Neutrophil (primary cell): ENCODE data around the gene CNPY1.
A peak's percentile ranks its signal among the peaks of the same experiment; 100 is the strongest.

Experiments
- H3K27ac ChIP-seq: fragments of 200-600 bp; sonication (generic); 2 replicates; pipeline ENCODE4 v1.5.1; 2016; ENCODE audit warnings: mild to moderate bottlenecking, moderate library complexity
- H3K27me3 ChIP-seq: fragments of 200-600 bp; sonication (generic); 2 replicates; pipeline ENCODE4 v1.6.0; 2016; ENCODE audit warnings: mild to moderate bottlenecking
- H3K36me3 ChIP-seq: fragments of 200-600 bp; sonication (generic); 2 replicates; pipeline ENCODE4 v1.5.1; 2017
- H3K4me1 ChIP-seq, 2 experiments: fragments of 200-600 bp in 1 of 2; sonication (generic) in 1 of 2; 1 replicate in 1 of 2; 2 replicates in 1 of 2; pipeline versions ENCODE4 v1.5.1 to v1.6.1; 2013 to 2016; ENCODE audit warnings: low read depth in 1 of 2, low read length in 1 of 2, mild to moderate bottlenecking in 1 of 2, moderate library complexity in 1 of 2; ENCODE audit not compliant: control insufficient read depth in 1 of 2, insufficient read depth in 1 of 2
- H3K4me3 ChIP-seq, 2 experiments: fragments of 200-600 bp in 1 of 2; sonication (generic) in 1 of 2; 1 replicate in 1 of 2; 2 replicates in 1 of 2; pipeline ENCODE4 v1.5.1; 2013 to 2016; ENCODE audit warnings: low read depth in 1 of 2, low read length in 1 of 2, mild to moderate bottlenecking in 1 of 2, moderate library complexity in 1 of 2
- H3K9me3 ChIP-seq: fragments of 200-600 bp; sonication (generic); 2 replicates; pipeline ENCODE4 v1.5.1; 2016
- CTCF ChIP-seq: fragments of 200-600 bp; sonication (generic); IDR thresholded peaks from 2 replicates; pipeline ENCODE4 v1.5.1; 2016; ENCODE audit warnings: antibody characterized with exemption

CNPY1 gene

GRCh38 chr7:155458111-155458877 lies 88.1 kb downstream of the CNPY1 start, which contains the start of gene EN2:
TSS of gene EN2 (plus strand) at chr7:155458129. CDS start at chr7:155458378, 249 bp downstream.
- no peak for TF ChIP-seq CTCF
- Histone ChIP-seq H3K27me3 (peaks cover 97% of the 10 kb centered on the region), H3K36me3 (no peaks in the 10 kb centered on the region), H3K9me3 (no peaks in the 10 kb centered on the region), H3K27ac (no peak within 1 kb of the TSS), H3K4me1 (peaks cover 19 to 26% of the 10 kb centered on the region in 2 experiments), H3K4me3 (peak within 1 kb of the TSS; percentile 65 to 70)

- peaks cover 97% of the 10 kb centered on the region for H3K27me3 ChIP-seq
- no peak for TF ChIP-seq CTCF
- H3K4me1 ChIP-seq: peaks cover 19 to 26% of the 10 kb centered on the region in 2 experiments
- H3K9me3 ChIP-seq: no peaks in the 10 kb centered on the region
- peak overlapping the region; percentile 65 to 70 for H3K4me3 ChIP-seq
- H3K36me3 ChIP-seq: no peaks in the 10 kb centered on the region
- H3K27ac ChIP-seq: no peak overlapping the region
These were observed 88.7 kb downstream of the CNPY1 start for GRCh38 chr7:155457544-155458110.

- TF ChIP-seq CTCF: no peak
- H3K36me3 ChIP-seq: no peaks in the 10 kb centered on the region
- H3K9me3 ChIP-seq: no peaks in the 10 kb centered on the region
- no peak overlapping the region for H3K27ac ChIP-seq
- peaks cover 19 to 26% of the 10 kb centered on the region in 2 experiments for H3K4me1 ChIP-seq
- H3K4me3 ChIP-seq: peak overlapping the region; percentile 65 to 70
- peaks cover 97% of the 10 kb centered on the region for H3K27me3 ChIP-seq
These were observed 89.4 kb downstream of the CNPY1 start for GRCh38 chr7:155456738-155457543.

- Histone ChIP-seq H3K4me1 (peaks cover 19 to 26% of the 10 kb centered on the region in 2 experiments), H3K27ac (no peak overlapping the region), H3K9me3 (no peaks in the 10 kb centered on the region), H3K27me3 (peaks cover 97% of the 10 kb centered on the region), H3K4me3 (peak overlapping the region in 1 of 2 experiments; percentile 70), H3K36me3 (no peaks in the 10 kb centered on the region)
- no peak for TF ChIP-seq CTCF
These were observed 90.3 kb downstream of the CNPY1 start for GRCh38 chr7:155455776-155456737.
